HG03066 (cell line): ENCODE results near the gene NCOA3.

ENCODE experiments used
- ATAC-seq: cut with Tn5 transposase; IDR thresholded peaks from one replicate; pipeline ENCODE4 v1.9.1; 2021; ENCODE audit warnings: low read depth; ENCODE audit not compliant: unreplicated experiment

Gene NCOA3

GRCh38 chr20:47675190-47676142 is 173.8 kb downstream of the NCOA3 start:
- ATAC-seq, result no peak

GRCh38 chr20:47676219-47676721 is 174.6 kb downstream of the NCOA3 start:
- ATAC-seq, result no peak

GRCh38 chr20:47676912-47677634 is 175.4 kb downstream of the NCOA3 start:
- no peak for ATAC-seq

- no peak for ATAC-seq
Observed at GRCh38 chr20:47677635-47678453, 176.2 kb downstream of the NCOA3 start.

- ATAC-seq, result no peak
Observed at GRCh38 chr20:47678536-47678935, 176.8 kb downstream of the NCOA3 start.

- no peak for ATAC-seq
Observed at GRCh38 chr20:47679462-47679861, 177.8 kb downstream of the NCOA3 start.

GRCh38 chr20:47680804-47681529 is 179.3 kb downstream of the NCOA3 start:
- ATAC-seq, result no peak

- no peak for ATAC-seq
Observed at GRCh38 chr20:47682028-47682783, 180.5 kb downstream of the NCOA3 start.

GRCh38 chr20:47682916-47683315 is 181.2 kb downstream of the NCOA3 start:
- ATAC-seq, result no peak

GRCh38 chr20:47684306-47685080 is 182.8 kb downstream of the NCOA3 start:
- ATAC-seq, result no peak

GRCh38 chr20:47686545-47686944 is 184.9 kb downstream of the NCOA3 start:
- ATAC-seq, result no peak

GRCh38 chr20:47687095-47687987 is 185.7 kb downstream of the NCOA3 start:
- ATAC-seq, result no peak

GRCh38 chr20:47688385-47689381 is 187.0 kb downstream of the NCOA3 start:
- no peak for ATAC-seq

- no peak for ATAC-seq
Observed at GRCh38 chr20:47689731-47690130, 188.0 kb downstream of the NCOA3 start.

- no peak for ATAC-seq
Observed at GRCh38 chr20:47691625-47692024, 189.9 kb downstream of the NCOA3 start.
